ENCODE measurements around the gene PTPN14.

Gene PTPN14

DNA sequence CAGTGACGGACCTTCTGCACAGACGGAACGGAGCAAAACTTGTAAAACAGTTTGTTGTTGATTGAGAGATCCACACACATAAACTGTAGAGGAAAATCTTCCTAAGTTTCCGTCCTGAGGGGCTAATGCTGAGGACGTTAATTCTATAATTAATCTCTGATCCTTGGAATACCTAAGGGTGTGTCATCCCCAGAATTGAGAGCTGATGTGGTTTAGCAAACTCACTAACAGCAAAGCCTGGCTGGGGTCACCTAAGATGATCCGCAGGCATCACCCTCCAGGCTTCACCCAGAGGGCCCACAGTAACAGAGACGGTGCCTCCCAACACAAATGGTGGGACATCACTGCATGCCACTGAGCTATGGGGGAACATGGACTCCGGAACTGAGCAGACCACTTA lies 172.9 kb downstream of the PTPN14 start:
- no peaks in the 10 kb centered on the region for H3K27me3 ChIP-seq (ENCODE audit: insufficient read depth, poor library complexity, severe bottlenecking)
- no peak overlapping the region for H3K4me3 ChIP-seq (replicated peaks; ENCODE audit: insufficient read depth, low read length)
- TF ChIP-seq, protein P1, sequence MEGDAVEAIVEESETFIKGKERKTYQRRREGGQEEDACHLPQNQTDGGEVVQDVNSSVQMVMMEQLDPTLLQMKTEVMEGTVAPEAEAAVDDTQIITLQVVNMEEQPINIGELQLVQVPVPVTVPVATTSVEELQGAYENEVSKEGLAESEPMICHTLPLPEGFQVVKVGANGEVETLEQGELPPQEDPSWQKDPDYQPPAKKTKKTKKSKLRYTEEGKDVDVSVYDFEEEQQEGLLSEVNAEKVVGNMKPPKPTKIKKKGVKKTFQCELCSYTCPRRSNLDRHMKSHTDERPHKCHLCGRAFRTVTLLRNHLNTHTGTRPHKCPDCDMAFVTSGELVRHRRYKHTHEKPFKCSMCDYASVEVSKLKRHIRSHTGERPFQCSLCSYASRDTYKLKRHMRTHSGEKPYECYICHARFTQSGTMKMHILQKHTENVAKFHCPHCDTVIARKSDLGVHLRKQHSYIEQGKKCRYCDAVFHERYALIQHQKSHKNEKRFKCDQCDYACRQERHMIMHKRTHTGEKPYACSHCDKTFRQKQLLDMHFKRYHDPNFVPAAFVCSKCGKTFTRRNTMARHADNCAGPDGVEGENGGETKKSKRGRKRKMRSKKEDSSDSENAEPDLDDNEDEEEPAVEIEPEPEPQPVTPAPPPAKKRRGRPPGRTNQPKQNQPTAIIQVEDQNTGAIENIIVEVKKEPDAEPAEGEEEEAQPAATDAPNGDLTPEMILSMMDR (IDR thresholded peaks at IDR 0.05; ENCODE audit: insufficient read depth, low read length) = no peak
- TF ChIP-seq GABPA (IDR thresholded peaks at IDR 0.05; ENCODE audit: low read depth) (no peak), POLR2AphosphoS5 (IDR thresholded peaks at IDR 0.05; ENCODE audit: low read depth) (no peak), SPI1 (IDR thresholded peaks at IDR 0.05; ENCODE audit: borderline replicate concordance, low read depth) (no peak)
- TF ChIP-seq, protein P2, sequence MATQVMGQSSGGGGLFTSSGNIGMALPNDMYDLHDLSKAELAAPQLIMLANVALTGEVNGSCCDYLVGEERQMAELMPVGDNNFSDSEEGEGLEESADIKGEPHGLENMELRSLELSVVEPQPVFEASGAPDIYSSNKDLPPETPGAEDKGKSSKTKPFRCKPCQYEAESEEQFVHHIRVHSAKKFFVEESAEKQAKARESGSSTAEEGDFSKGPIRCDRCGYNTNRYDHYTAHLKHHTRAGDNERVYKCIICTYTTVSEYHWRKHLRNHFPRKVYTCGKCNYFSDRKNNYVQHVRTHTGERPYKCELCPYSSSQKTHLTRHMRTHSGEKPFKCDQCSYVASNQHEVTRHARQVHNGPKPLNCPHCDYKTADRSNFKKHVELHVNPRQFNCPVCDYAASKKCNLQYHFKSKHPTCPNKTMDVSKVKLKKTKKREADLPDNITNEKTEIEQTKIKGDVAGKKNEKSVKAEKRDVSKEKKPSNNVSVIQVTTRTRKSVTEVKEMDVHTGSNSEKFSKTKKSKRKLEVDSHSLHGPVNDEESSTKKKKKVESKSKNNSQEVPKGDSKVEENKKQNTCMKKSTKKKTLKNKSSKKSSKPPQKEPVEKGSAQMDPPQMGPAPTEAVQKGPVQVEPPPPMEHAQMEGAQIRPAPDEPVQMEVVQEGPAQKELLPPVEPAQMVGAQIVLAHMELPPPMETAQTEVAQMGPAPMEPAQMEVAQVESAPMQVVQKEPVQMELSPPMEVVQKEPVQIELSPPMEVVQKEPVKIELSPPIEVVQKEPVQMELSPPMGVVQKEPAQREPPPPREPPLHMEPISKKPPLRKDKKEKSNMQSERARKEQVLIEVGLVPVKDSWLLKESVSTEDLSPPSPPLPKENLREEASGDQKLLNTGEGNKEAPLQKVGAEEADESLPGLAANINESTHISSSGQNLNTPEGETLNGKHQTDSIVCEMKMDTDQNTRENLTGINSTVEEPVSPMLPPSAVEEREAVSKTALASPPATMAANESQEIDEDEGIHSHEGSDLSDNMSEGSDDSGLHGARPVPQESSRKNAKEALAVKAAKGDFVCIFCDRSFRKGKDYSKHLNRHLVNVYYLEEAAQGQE (IDR thresholded peaks at IDR 0.05; ENCODE audit: insufficient replicate concordance, low read depth) = no peak
- H3K27ac ChIP-seq (replicated peaks) = no peak overlapping the region
- DNase-seq (ENCODE audit: low read depth in 1 of 2, low spot score in 1 of 2) = no peak

DNA sequence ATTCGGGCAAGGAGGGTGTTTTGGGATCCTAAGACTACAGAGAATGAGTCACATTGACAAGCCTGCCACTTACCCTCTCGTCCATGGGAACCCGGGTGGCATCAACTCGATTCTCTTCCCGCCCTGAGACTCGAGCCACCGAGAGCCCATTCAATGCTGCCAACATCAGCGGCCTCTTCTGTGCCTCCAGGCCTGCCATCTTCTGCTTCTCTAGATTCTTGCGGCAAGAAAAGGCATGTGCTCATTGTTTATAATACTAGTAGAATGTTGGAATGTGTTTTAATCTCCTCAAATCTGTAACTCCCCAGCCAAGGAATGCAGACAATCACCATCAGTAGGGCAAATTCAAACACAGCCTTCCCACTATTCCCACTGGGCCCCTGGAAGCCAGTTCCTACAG lies 173.5 kb downstream of the PTPN14 start:
- Histone ChIP-seq H3K27ac (replicated peaks) (no peak overlapping the region), H3K27me3 (ENCODE audit: insufficient read depth, poor library complexity, severe bottlenecking) (no peaks in the 10 kb centered on the region), H3K4me3 (replicated peaks; ENCODE audit: insufficient read depth, low read length) (no peak overlapping the region)
- no peak for DNase-seq (ENCODE audit: low read depth in 1 of 2, low spot score in 1 of 2)
- TF ChIP-seq SPI1 (IDR thresholded peaks at IDR 0.05; ENCODE audit: borderline replicate concordance, low read depth) (no peak), POLR2AphosphoS5 (IDR thresholded peaks at IDR 0.05; ENCODE audit: low read depth) (no peak)
- TF ChIP-seq, protein P2 (IDR thresholded peaks at IDR 0.05; ENCODE audit: insufficient replicate concordance, low read depth) = no peak
- TF ChIP-seq, protein P1 (IDR thresholded peaks at IDR 0.05; ENCODE audit: insufficient read depth, low read length) = no peak

- H3K27me3 ChIP-seq (ENCODE audit: insufficient read depth, poor library complexity, severe bottlenecking) = no peaks in the 10 kb centered on the region
- H3K27ac ChIP-seq (replicated peaks) = no peak overlapping the region
- peak; percentile 74 for TF ChIP-seq SPI1 (IDR thresholded peaks at IDR 0.05; ENCODE audit: borderline replicate concordance, low read depth)
- TF ChIP-seq, protein P2 (IDR thresholded peaks at IDR 0.05; ENCODE audit: insufficient replicate concordance, low read depth) = no peak
- H3K4me3 ChIP-seq (replicated peaks; ENCODE audit: insufficient read depth, low read length) = no peak overlapping the region
- no peak for DNase-seq (ENCODE audit: low read depth in 1 of 2, low spot score in 1 of 2)
Measured at GRCh38 chr1:214377485-214377884, 173.9 kb downstream of the PTPN14 start.

DNA sequence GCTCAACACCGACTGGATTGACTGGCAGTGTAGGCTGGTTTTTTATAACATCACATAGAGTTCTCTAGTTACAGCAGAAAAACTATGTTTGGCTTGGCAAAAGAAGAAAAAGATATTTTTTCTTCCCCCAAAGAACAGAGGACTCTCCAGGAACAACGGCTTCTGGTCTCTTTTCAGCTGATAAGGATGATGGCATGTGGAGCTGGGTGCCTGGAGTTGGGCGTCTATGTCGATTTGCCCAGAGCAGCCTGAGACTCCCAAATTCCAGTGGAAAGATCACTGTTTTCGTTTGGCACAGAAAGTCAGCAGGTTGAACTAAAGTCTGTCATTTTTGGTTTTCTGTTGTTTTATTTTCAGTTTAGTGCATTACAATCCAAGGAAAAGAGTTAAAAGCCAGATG lies 179.3 kb downstream of the PTPN14 start:
- H3K27ac ChIP-seq (replicated peaks) = no peak overlapping the region

More for the DNA sequence above, 179.3 kb downstream of the PTPN14 start:
- Histone ChIP-seq H3K4me3 (replicated peaks; ENCODE audit: insufficient read depth, low read length) (no peak overlapping the region), H3K27me3 (ENCODE audit: insufficient read depth, poor library complexity, severe bottlenecking) (no peaks in the 10 kb centered on the region)
- DNase-seq (ENCODE audit: low read depth in 1 of 2, low spot score in 1 of 2) = no peak
- TF ChIP-seq POLR2AphosphoS5 (IDR thresholded peaks at IDR 0.05; ENCODE audit: low read depth) = no peak
- TF ChIP-seq, protein P1 (IDR thresholded peaks at IDR 0.05; ENCODE audit: insufficient read depth, low read length) = no peak
- TF ChIP-seq SPI1 (IDR thresholded peaks at IDR 0.05; ENCODE audit: borderline replicate concordance, low read depth) = no peak
- no peak for TF ChIP-seq GABPA (IDR thresholded peaks at IDR 0.05; ENCODE audit: low read depth)
- TF ChIP-seq, protein P2 (IDR thresholded peaks at IDR 0.05; ENCODE audit: insufficient replicate concordance, low read depth) = no peak
